GM12865 (cell line): ENCODE data around the gene CRIP2.
A peak's percentile ranks its signal among the peaks of the same experiment; 100 is the strongest.

Experiments
- DNase-seq: peaks from one replicate; pipeline ENCODE4 v3.0.0; 2010; ENCODE audit warnings: low read depth
- H3K4me3 ChIP-seq: 2 replicates; pipeline ENCODE4 v1.5.1; 2011; ENCODE audit warnings: mild to moderate bottlenecking, low read depth, low read length, control low read depth
- CTCF ChIP-seq: IDR thresholded peaks from 2 replicates; pipeline ENCODE4 v1.5.1; 2011; ENCODE audit warnings: low read length, control low read depth, low read depth, inconsistent platforms; ENCODE audit not compliant: insufficient read depth; ENCODE audit errors: missing control alignments

CRIP2 gene

GRCh38 chr14:105525861-105526775, 51.5 kb downstream of the CRIP2 start, which contains the start of gene TMEM121:
Gene TMEM121 (plus strand): TSS chr14:105526583. CDS start chr14:105528835, 2,252 bp downstream.
- no peak for TF ChIP-seq CTCF
- peak; percentile 33 for DNase-seq
- H3K4me3 ChIP-seq, result peak within 1 kb of the TSS; percentile 30

GRCh38 chr14:105526776-105527380, 52.3 kb downstream of the CRIP2 start:
- no peak for TF ChIP-seq CTCF
- no peak for DNase-seq
- H3K4me3 ChIP-seq, result peak overlapping the region; percentile 30

GRCh38 chr14:105527381-105527825, 52.8 kb downstream of the CRIP2 start:
- no peak for DNase-seq
- no peak for TF ChIP-seq CTCF
- H3K4me3 ChIP-seq, result peak overlapping the region; percentile 74

- peak; percentile 87 for TF ChIP-seq CTCF
- peak overlapping the region; percentile 74 for H3K4me3 ChIP-seq
- DNase-seq, result peak; percentile 87
These were observed 53.4 kb downstream of the CRIP2 start for GRCh38 chr14:105527826-105528585.

GRCh38 chr14:105528586-105529318, 54.1 kb downstream of the CRIP2 start:
- peak overlapping the region; percentile 74 for H3K4me3 ChIP-seq
- no peak for TF ChIP-seq CTCF
- peak; percentile 55 for DNase-seq

GRCh38 chr14:105529319-105529568, 54.6 kb downstream of the CRIP2 start:
- DNase-seq, result no peak
- peak overlapping the region; percentile 74 for H3K4me3 ChIP-seq
- TF ChIP-seq CTCF, result no peak
